HEK293T (cell line): Measurements from ENCODE around the gene DNER.

Experiments used
- CTCF ChIA-PET: fragments of 350-600 bp; formaldehyde crosslinking; extraction: SDS; loops from one replicate; lab custom pipeline; 2021; ENCODE audit warnings: antibody characterized with exemption, inconsistent platforms; lab: Yijun Ruan, JAX
- POLR2A ChIA-PET: fragments of 350-600 bp; formaldehyde crosslinking; extraction: SDS; loops from one replicate; lab custom pipeline; 2020; ENCODE audit warnings: antibody characterized with exemption, inconsistent platforms; lab: Yijun Ruan, JAX
- DNase-seq: peaks from one replicate; pipeline ENCODE4 v3.0.0; 2012; ENCODE audit warnings: mixed read lengths; ENCODE audit errors: extremely low spot score
- ARNT ChIP-seq: fragments of 450-650 bp; IDR thresholded peaks from 2 replicates; pipeline ENCODE4 v1.6.1; 2017; ENCODE audit warnings: mild to moderate bottlenecking
- BHLHE40 ChIP-seq: fragments of 450-650 bp; IDR thresholded peaks from 2 replicates; pipeline ENCODE4 v1.6.1; 2016; ENCODE audit warnings: mild to moderate bottlenecking, moderate library complexity, borderline replicate concordance
- CTBP1 ChIP-seq: fragments of 450-650 bp; IDR thresholded peaks from 2 replicates; pipeline ENCODE4 v1.6.1; 2016; ENCODE audit warnings: borderline replicate concordance
- ELF4 ChIP-seq: fragments of 450-650 bp; IDR thresholded peaks from 2 replicates; pipeline ENCODE4 v1.6.1; 2017; ENCODE audit warnings: antibody characterized with exemption
- FOXA1 ChIP-seq: fragments of 450-650 bp; IDR thresholded peaks from 2 replicates; pipeline ENCODE4 v1.6.1; 2016; ENCODE audit warnings: mild to moderate bottlenecking
- FOXK2 ChIP-seq: fragments of 450-650 bp; IDR thresholded peaks from 2 replicates; pipeline ENCODE4 v1.6.1; 2016; ENCODE audit warnings: mild to moderate bottlenecking
- FOXM1 ChIP-seq: fragments of 450-650 bp; IDR thresholded peaks from 2 replicates; pipeline ENCODE4 v1.6.1; 2017; ENCODE audit warnings: mild to moderate bottlenecking, borderline replicate concordance
- HDGF ChIP-seq: fragments of 450-650 bp; IDR thresholded peaks from 2 replicates; pipeline ENCODE4 v1.6.1; 2017; ENCODE audit warnings: antibody characterized with exemption, borderline replicate concordance
- L3MBTL2 ChIP-seq: fragments of 450-650 bp; conservative IDR thresholded peaks from 2 replicates; pipeline ENCODE4 v1.6.1; 2016; ENCODE audit warnings: mild to moderate bottlenecking
- LEF1 ChIP-seq: fragments of 450-650 bp; IDR thresholded peaks from 2 replicates; pipeline ENCODE4 v1.6.1; 2017; ENCODE audit warnings: mild to moderate bottlenecking, borderline replicate concordance
- NFRKB ChIP-seq: fragments of 450-650 bp; IDR thresholded peaks from 2 replicates; pipeline ENCODE4 v1.6.1; 2016; ENCODE audit warnings: mild to moderate bottlenecking, moderate library complexity
- PKNOX1 ChIP-seq: fragments of 450-650 bp; IDR thresholded peaks from 2 replicates; pipeline ENCODE4 v1.6.1; 2016
- SP1 ChIP-seq: fragments of 450-650 bp; IDR thresholded peaks from 2 replicates; pipeline ENCODE4 v1.6.1; 2017
- SUZ12 ChIP-seq: fragments of 450-650 bp; IDR thresholded peaks from 2 replicates; pipeline ENCODE4 v1.6.1; 2016; ENCODE audit warnings: mild to moderate bottlenecking
- TARDBP ChIP-seq: fragments of 450-650 bp; IDR thresholded peaks from 2 replicates; pipeline ENCODE4 v1.6.1; 2016
- ZNF384 ChIP-seq: fragments of 450-650 bp; IDR thresholded peaks from 2 replicates; pipeline ENCODE4 v1.6.1; 2016

DNER gene

GRCh38 chr2:229414631-229415030 lies 299.7 kb downstream of the DNER start:
- ChIA-PET POLR2A (no interaction called here), CTCF (no interaction called here)
- no peak for TF ChIP-seq ARNT
- no peak for TF ChIP-seq FOXK2

GRCh38 chr2:229412686-229413085 lies 301.7 kb downstream of the DNER start:
- DNase-seq = no peak
- TF ChIP-seq LEF1 (no peak), NFRKB (no peak), ARNT (no peak), L3MBTL2 (no peak), PKNOX1 (no peak), SUZ12 (no peak), CTBP1 (no peak), BHLHE40 (no peak), SP1 (no peak), HDGF (no peak), FOXK2 (no peak), FOXM1 (no peak), FOXA1 (no peak), TARDBP (no peak), ELF4 (no peak), ZNF384 (no peak)
- POLR2A ChIA-PET = no interaction called here
- CTCF ChIA-PET = no interaction called here

More at GRCh38 chr2:229414631-229415030, 299.7 kb downstream of the DNER start:
- DNase-seq = no peak

GRCh38 chr2:229410946-229411345 lies 303.4 kb downstream of the DNER start:
- TF ChIP-seq L3MBTL2 (no peak), FOXA1 (no peak)
- ChIA-PET POLR2A (no interaction called here), CTCF (no interaction called here)
- no peak for DNase-seq

- DNase-seq = no peak
- TF ChIP-seq SUZ12 (no peak), NFRKB (no peak), FOXM1 (no peak), SP1 (no peak), CTBP1 (no peak), FOXA1 (no peak), ELF4 (no peak), PKNOX1 (no peak), ZNF384 (no peak), TARDBP (no peak), L3MBTL2 (no peak), ARNT (no peak), LEF1 (no peak), BHLHE40 (no peak)
- CTCF ChIA-PET = no interaction called here
- POLR2A ChIA-PET = no interaction called here
These were observed 304.1 kb downstream of the DNER start for GRCh38 chr2:229410264-229410663.

- DNase-seq = no peak
- POLR2A ChIA-PET = no interaction called here
- CTCF ChIA-PET = no interaction called here
- no peak for TF ChIP-seq ARNT
- TF ChIP-seq LEF1 = no peak
- TF ChIP-seq L3MBTL2 = no peak
- no peak for TF ChIP-seq BHLHE40
These were observed 304.6 kb downstream of the DNER start for GRCh38 chr2:229409751-229410181.

- DNase-seq = no peak
- CTCF ChIA-PET = no interaction called here
- POLR2A ChIA-PET = no interaction called here
- TF ChIP-seq LEF1 (no peak), SUZ12 (no peak), HDGF (no peak), PKNOX1 (no peak), SP1 (no peak), FOXK2 (no peak), NFRKB (no peak), ZNF384 (no peak), FOXA1 (no peak), ELF4 (no peak), TARDBP (no peak), FOXM1 (no peak), ARNT (no peak), CTBP1 (no peak), BHLHE40 (no peak), L3MBTL2 (no peak)
These were observed 305.4 kb downstream of the DNER start for GRCh38 chr2:229408962-229409361.

- DNase-seq = no peak
- ChIA-PET CTCF (no interaction called here), POLR2A (no interaction called here)
- TF ChIP-seq FOXK2 (no peak), SUZ12 (no peak), SP1 (no peak), LEF1 (no peak), BHLHE40 (no peak), L3MBTL2 (no peak), TARDBP (no peak), ARNT (no peak), PKNOX1 (no peak)
These were observed 306.0 kb downstream of the DNER start for GRCh38 chr2:229408356-229408755.
